ENCODE data around the gene MRPS30.
"Not testable (repeated sequence)": the region's sequence is repeated elsewhere in the genome, so short reads cannot be mapped to it uniquely, and the experiment has no call there.

Gene MRPS30

DNA sequence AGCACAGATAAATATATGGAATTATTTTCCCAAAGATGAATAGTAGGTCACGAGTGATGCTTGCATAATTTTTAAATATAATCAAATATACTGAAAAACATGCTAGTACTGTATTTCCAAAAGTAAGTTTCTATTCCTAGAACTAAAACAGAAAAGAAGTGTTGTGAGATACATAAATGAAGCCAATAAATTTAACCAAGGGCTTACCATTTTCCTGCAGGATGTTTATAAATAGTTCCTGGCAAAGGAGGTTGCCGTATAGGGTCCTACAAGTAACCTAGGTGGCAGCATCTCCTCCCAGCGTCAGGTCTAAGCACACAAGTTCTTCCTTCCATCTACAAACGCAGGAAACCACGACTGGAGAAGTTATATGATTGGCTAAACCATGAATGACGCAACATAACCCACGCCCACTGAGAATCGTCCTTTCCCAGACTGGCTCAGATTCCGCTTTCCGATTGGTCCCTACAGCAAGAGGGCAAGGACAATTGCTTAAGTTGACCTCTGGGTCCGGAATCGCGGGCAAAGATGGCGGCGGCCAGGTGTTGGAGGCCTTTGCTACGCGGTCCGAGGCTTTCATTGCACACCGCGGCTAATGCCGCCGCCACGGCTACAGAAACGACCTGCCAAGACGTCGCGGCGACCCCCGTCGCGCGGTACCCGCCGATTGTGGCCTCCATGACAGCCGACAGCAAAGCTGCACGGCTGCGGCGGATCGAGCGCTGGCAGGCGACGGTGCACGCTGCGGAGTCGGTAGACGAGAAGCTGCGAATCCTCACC is at the start of gene MRPS30:
MRPS30 (plus strand) TSS at position 513 of the 780 bp plus-strand sequence; CDS start at position 529, 16 bp downstream.
- Histone ChIP-seq H3K27me3 (no peaks in the 10 kb centered on the region), H3K36me3 (peaks cover 4 to 9% (median 9%) of the 10 kb centered on the region in 3 donors), H3K4me3 (peak within 1 kb of the TSS; percentile 81 to 98), H3K4me1 (peaks cover 0 to 28% (median 11%) of the 10 kb centered on the region in 4 donors), H3K27ac (peak within 1 kb of the TSS; percentile 84 to 90), H3K9me3 (no peaks in the 10 kb centered on the region)
- peak; percentile 95 to 96 for DNase-seq
- intact Hi-C loops (cut with DNase I; ENCODE audit: low total_unique reads), result no loop called here
- TF ChIP-seq CTCF (IDR thresholded peaks at IDR 0.05), result peak; percentile 7 to 22

DNA sequence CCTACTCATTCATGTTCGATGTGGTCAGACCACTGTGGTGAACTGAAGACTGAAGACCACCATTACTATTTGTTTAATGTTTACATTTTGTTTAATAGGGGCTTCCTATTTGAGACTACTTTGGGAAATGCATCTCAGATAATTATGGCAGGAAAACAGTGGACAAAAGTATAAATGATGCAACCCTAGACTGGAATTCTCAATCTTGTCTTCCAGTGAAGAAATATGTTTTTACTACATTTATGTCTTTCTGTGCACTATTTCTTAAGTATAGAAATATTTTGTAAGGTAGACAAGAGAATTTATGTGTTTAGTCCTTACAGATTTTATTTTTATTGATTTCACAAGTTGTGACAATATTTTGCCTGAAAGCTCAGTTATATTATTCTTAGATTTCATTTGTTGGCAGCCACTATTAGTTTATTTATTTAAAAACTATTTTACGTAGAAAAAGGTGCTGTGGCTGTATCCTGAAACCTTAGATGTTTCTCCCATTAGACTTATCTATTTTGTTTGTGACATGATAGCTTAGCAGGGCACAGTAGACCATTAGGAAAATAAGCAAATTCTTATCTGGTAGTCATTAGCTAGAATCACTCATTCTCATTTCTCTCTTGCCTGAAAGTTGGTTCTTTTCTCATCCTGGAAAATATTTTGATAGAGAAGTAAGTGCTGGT is 39.4 kb upstream of the MRPS30 start:
- Histone ChIP-seq H3K9me3 (no peaks in the 10 kb centered on the region), H3K36me3 (no peaks in the 10 kb centered on the region), H3K4me3 (no peak overlapping the region), H3K4me1 (no peaks in the 10 kb centered on the region), H3K27me3 (no peaks in the 10 kb centered on the region), H3K27ac (no peak overlapping the region)
- no peak for DNase-seq
- TF ChIP-seq CTCF (IDR thresholded peaks at IDR 0.05), result no peak
- intact Hi-C loops (cut with DNase I; ENCODE audit: low total_unique reads), result no loop called here

DNA sequence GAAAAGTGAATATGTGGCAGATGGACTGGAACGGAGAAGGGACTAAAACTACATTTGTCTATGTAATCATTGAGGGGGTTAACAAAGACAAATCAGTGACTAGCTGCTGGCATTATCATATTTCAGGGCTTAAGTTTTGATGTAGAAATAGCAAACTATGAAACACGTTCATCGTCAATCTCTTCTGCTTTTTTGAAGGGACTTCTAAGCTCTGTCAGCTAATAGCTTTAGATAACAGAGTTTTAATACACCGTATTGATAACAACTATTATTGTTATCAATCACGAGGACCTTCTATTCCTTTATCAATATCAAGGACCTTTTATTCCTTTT is 38.9 kb upstream of the MRPS30 start:
- no peaks in the 10 kb centered on the region for H3K9me3 ChIP-seq
- DNase-seq, result no peak
- intact Hi-C loops (cut with DNase I; ENCODE audit: low total_unique reads), result loop anchor here (10.0 kb wide), 2 partner anchors 1035 to 1145 kb away; no protein-coding TSS in a partner anchor

GRCh38 chr5:44770780-44771717 is 37.7 kb upstream of the MRPS30 start:
- H3K27ac ChIP-seq, result no peak overlapping the region
- no peak overlapping the region for H3K4me3 ChIP-seq
- no peaks in the 10 kb centered on the region for H3K4me1 ChIP-seq
- intact Hi-C loops (cut with DNase I; ENCODE audit: low total_unique reads), result loop anchor here (10.0 kb wide), 2 partner anchors 1036 to 1146 kb away; no protein-coding TSS in a partner anchor
- no peaks in the 10 kb centered on the region for H3K9me3 ChIP-seq
- no peak for TF ChIP-seq CTCF (IDR thresholded peaks at IDR 0.05)
- no peaks in the 10 kb centered on the region for H3K27me3 ChIP-seq
- DNase-seq, result no peak
- no peaks in the 10 kb centered on the region for H3K36me3 ChIP-seq

More for the DNA sequence above, 38.9 kb upstream of the MRPS30 start:
- H3K4me3 ChIP-seq, result no peak overlapping the region
- H3K27me3 ChIP-seq, result no peaks in the 10 kb centered on the region
- H3K36me3 ChIP-seq, result no peaks in the 10 kb centered on the region
- H3K27ac ChIP-seq, result no peak overlapping the region
- no peaks in the 10 kb centered on the region for H3K4me1 ChIP-seq
- no peak for TF ChIP-seq CTCF (IDR thresholded peaks at IDR 0.05)

- H3K27me3 ChIP-seq, H3K36me3 ChIP-seq, H3K9me3 ChIP-seq, DNase-seq, H3K4me3 ChIP-seq, H3K27ac ChIP-seq, H3K4me1 ChIP-seq: not testable (repeated sequence)
- intact Hi-C loops (cut with DNase I; ENCODE audit: low total_unique reads), result loop anchor here (10.0 kb wide), 2 partner anchors 1038 to 1148 kb away; no protein-coding TSS in a partner anchor
Measured at GRCh38 chr5:44772397-44772796, 36.4 kb upstream of the MRPS30 start.

Measured in tibial artery (tissue), 4 donors.